ENCODE data around the gene RHBDD1. TPM values are rescaled to one million over a fixed set of nuclear protein-coding genes. Genes with fewer than 3 reads are reported as not detected.

Gene RHBDD1
- total RNA-seq, 1 donor from 2014 or later, result 4.6 TPM

DNA sequence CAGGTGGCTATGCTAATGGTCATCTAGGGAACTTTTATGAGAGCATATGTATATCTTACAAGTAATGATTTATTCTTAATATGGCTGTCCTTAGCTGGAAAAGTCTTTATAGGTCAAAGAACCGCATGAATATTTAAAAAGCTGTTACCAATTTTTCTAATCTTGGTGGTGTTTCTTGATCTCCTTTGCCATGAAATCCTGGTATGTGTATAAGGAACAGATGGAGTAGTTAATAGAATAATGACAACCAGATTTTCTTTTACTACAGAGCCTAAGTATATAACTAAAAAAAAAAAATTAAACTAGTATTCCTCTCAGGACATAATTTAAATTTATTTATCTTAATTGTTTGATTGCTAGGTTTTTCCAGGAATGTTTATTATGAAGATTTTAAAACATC is 74.5 kb downstream of the RHBDD1 start:
- no peak for DNase-seq (ENCODE audit: low read depth in 2 of 2)

DNA sequence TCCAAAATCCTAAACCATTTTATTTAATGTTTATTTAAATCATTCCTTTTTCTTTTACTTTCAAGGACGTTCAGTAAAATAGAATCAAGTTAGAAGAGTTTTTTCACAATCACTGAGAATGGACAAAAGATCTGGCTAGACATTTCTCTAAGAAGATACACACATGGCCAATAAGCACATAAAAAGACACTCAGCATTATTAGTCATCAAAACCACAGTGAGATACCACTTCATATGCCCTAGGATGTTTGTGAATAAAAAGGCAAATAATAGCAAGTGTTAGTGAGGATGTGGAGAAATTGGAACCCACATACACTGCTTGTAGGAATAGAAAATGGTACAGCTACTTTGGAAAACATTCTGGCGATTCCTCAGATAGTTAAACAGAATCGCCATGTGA is 76.1 kb downstream of the RHBDD1 start:
- no peak for DNase-seq (ENCODE audit: low read depth in 2 of 2)

DNA sequence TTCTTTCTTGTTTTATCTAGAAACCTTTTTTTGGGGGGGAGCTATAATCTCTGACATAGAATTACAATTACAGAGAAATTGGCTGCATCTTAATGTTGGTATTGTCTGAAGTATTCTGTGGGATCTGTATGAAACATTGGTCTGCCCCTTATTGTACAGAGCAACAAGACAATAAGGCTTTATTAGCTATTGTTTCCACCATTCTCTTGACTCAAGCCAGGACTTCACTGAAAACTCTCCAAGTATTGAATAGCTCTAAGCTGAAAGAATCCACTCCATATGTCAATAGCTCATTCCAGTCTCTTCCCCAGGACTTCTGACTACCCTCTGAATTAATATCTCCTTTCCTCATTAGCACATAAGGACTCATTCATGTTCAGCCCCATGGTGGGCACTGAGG is 77.8 kb downstream of the RHBDD1 start:
- DNase-seq (ENCODE audit: low read depth in 2 of 2), result no peak

DNA sequence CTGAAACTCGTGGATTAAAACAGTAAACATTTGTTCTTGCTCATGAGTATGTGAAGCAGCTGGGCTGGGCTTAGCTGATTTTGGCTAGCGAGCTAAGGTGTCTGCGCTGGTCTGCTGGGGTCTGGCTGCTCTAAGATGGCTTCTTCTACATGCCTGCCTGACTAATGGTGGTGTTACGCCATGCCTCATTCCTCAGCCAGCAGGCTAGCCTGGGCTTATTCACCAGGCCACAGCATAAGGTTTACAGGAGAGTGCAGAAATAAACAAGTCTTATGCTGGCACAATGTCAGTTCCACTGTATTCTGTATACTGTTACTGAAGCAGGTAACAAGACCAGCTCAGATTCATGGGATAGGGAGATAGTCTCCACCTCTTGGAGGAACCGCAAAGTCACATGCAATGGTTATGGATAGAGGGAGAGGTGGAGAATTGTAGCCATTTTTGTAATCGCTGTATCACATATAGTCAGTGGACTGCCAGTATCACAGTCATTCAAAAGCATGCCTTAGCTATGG is 80.0 kb downstream of the RHBDD1 start:
- no peak for DNase-seq (ENCODE audit: low read depth in 2 of 2)

GRCh38 chr2:226916669-226917068 is 80.8 kb downstream of the RHBDD1 start:
- DNase-seq (ENCODE audit: low read depth in 2 of 2), result no peak

GRCh38 chr2:226932443-226932842 is 96.6 kb downstream of the RHBDD1 start:
- no peak for DNase-seq (ENCODE audit: low read depth in 2 of 2)

- DNase-seq (ENCODE audit: low read depth in 2 of 2), result no peak
Observed at GRCh38 chr2:226934546-226935201, 98.8 kb downstream of the RHBDD1 start.

DNA sequence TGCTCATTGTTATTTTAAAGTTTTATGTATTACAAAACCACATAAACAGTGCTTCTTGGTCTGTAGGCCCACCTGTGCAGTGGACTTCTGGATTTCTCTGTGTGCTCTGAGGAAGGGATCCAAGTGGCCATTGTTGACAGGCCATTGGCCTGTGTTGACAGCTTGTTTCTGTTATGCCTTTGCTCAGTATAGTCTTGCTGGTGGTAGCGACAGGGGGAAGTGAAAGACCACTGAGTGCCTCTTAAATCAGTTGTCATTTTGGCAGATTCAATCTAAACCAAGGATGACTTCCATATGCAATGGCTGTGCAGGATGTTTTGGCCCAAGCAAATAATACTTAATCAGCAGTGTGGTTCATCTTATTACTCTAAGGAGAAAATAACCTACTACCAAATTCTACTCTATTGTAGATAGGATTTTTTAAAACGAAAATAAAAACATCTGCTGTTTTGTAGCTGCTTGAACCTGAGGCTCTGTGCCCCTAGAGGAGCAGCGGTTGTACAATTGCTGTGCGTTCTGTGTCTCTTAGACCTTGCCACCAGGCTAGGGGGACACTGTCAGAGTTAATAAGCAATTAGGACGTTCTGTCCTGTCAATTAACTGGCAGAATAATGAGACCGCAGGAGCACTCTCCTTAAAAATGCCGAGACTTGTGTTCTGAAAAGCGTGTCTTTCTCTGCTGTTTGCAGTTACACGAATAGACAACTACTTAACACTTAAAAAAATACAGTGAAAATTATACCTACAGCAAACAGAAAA is 108.2 kb downstream of the RHBDD1 start:
- DNase-seq (ENCODE audit: low read depth in 2 of 2), result no peak

GRCh38 chr2:226953206-226953605 is 117.4 kb downstream of the RHBDD1 start:
- DNase-seq (ENCODE audit: low read depth in 2 of 2), result no peak

GRCh38 chr2:226953826-226954225 is 118.0 kb downstream of the RHBDD1 start:
- no peak for DNase-seq (ENCODE audit: low read depth in 2 of 2)

DNA sequence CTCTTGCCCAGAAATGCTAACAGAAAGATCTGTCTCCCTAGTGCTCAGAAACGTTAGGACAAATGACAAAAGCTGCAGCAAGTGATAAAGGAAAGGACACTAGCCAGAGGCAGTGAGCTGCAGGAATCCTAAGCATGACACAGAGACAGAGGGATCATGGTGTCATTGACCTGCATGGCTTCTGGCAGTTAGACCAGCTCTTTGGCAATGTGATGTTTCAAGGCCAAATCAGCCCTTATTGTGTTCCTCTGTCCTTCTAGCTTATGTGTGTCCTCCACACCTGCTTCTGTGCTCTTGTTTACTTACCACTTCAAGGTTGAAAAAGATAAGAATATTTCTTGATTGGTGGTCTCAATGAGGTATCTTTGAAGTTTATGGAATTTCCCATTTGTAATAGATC is 120.8 kb downstream of the RHBDD1 start:
- DNase-seq (ENCODE audit: low read depth in 2 of 2), result no peak

DNA sequence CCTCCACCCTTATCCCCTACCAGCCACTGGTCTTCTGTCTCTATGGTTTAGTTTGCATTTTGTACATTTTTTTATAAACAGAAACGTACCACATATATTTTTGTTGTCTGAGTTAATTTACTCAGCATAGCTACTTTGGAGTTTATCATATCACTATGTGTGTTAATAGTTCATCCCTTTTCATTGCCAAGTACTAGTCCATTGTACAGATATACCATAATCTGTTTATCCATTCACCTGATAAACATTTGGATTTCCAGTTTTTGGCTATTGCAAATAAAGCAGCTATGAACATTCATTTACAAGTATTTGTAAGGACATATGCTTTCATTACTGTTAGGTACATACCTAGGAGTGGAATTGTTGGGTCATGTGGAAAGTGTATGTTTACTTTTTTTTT is 123.6 kb downstream of the RHBDD1 start:
- DNase-seq (ENCODE audit: low read depth in 2 of 2), result no peak

DNA sequence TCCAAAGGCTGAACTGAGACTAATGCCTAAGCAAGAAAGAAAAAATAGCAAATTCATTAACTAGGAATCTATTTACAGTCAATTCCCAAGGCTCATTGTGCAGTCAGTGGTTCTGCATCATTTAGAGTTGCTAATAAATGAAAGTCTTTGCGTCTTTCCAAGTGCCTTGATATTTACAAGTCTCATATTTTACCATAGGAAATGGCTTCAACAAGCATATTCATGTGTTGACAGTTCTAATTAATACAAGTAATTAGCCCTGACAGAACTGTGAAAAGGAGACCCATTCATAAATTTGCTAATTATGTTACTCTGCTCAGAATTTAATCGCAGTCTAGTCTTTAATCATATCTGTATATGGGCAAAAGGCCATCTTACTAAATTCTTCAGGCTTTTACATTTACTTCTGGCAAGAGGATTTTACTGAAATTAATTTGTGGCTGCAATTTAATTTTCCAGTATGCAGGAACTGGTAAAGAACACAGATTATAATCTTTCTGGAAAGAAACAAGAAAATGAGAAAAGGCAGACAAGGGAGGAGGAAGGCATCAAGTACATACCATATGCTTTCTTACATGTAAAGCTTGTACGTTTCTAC is 126.4 kb downstream of the RHBDD1 start:
- no peak for DNase-seq (ENCODE audit: low read depth in 2 of 2)

DNA sequence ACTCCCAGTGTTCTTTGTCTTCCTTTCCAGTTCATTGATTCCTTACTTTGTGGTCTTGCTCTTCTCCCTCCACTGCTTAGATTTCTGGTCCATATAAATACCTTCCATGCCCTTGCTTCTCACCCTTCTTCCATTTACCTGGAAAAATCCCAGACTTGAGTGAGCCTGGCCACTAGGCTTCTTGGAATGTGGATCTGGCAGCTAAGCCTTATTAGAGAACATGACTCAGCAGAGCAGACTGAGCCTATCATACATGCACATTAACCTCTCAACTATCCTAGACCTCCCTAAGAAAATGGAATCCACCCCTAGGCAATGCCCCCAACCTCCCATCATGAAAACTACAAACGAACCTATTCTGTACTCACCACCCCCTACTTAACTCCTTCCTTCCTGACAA is 127.7 kb downstream of the RHBDD1 start:
- no peak for DNase-seq (ENCODE audit: low read depth in 2 of 2)

DNA sequence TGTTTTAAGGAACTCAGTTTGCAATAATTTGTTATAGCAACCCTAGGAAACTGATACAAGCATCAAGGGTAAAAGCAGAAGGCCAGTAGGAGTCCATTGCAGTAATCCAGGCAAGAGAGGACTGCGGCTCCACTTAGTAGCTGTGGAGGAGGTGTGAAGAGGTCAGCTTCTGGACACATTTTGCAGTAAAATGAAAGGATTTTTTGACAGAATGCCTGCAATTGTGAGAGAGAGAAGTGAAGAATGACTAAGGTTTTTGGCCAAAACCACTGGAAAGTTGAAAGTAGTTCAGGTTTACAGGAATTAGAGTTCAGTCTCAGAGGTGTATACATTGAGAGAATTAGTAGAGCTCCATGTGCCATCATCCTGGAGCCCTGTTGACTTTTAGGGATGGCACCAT is 129.5 kb downstream of the RHBDD1 start:
- DNase-seq (ENCODE audit: low read depth in 2 of 2), result no peak

DNA sequence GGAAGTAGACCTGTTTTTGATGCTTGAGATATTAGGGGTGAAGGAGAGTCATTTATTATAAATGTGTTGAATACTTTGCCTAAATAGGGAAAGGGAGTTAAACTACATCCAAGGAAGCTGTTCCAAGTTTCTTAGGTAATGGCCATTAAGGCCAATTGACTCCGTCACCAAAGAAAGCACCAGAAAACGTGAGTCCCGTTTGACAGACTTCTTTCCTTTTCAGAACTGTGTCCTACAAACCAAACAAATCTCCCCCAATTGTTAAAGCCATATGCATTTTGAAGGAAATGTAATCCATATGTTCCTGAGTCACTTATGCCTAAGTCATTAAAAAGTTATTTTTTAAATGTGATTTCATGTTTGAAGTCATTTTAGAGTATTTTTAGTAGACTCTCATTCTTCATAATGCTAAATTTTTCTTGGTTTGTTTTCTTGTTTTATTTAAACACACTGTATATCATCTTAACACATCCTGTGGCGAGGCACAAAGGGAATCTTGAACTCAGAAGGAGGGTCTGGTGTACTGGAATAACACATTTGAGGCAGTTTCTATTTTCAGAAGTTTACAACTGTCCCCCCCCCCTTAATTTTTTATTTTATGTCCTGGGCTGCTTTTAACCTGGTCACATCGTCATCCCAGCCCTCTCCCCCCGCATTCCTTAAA is 133.7 kb downstream of the RHBDD1 start:
- no peak for DNase-seq (ENCODE audit: low read depth in 2 of 2)

- no peak for DNase-seq (ENCODE audit: low read depth in 2 of 2)
Observed at GRCh38 chr2:226970362-226970761, 134.5 kb downstream of the RHBDD1 start.

GRCh38 chr2:226971084-226971483 is 135.2 kb downstream of the RHBDD1 start:
- DNase-seq (ENCODE audit: low read depth in 2 of 2), result no peak

- DNase-seq (ENCODE audit: low read depth in 2 of 2), result no peak
Observed at GRCh38 chr2:226971770-226972169, 135.9 kb downstream of the RHBDD1 start.

GRCh38 chr2:226973816-226974215 is 138.0 kb downstream of the RHBDD1 start:
- DNase-seq (ENCODE audit: low read depth in 2 of 2), result no peak

DNA sequence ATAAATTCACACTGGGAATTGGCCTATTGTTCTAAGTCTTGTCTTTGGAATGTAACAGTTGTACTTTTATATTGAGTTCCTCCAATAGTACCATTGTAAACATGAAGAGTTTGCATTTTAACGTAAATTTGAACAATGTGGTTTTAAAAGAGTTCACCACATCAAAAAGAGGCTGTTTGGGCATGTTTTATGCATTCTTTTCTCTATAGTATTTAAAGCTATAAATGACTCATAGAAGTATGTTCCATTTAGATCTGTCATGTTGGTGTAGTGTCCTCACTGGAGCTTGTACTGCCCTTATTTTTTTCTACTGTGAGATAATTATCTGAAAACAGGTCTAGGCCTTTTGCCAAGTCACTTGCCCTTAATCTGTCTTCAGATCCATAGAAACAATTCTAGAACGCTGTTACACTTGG is 141.9 kb downstream of the RHBDD1 start:
- DNase-seq (ENCODE audit: low read depth in 2 of 2), result peak in 1 of 2 donors; percentile 35

DNA sequence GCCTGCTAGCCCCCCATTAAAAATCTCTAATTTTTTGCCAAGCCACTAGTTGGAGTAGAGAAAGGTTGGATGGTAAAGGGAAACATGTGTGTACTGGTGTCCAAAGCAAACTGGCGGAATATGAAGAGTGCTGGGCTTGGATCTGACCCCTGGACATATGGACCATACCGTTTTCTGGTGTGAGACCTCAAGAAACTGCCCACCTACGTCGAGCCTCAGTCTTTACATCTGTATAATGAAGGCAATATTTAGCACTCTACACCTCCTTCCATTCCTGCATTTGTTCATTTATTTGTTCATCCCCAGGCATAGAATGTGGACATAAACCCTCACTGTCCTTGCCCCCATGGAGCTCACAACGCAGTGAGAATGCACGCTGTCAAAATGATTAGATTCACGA is 142.4 kb downstream of the RHBDD1 start:
- DNase-seq (ENCODE audit: low read depth in 2 of 2), result no peak

Measured in dermis microvascular lymphatic vessel endothelial cell (primary cell).